IMR-90 (cell line): Measurements from ENCODE around the gene TDRD5. TPM values are rescaled to one million over a fixed set of nuclear protein-coding genes. Genes with fewer than 3 reads are reported as not detected.
"Not testable (repeated sequence)": the region's sequence is repeated elsewhere in the genome, so short reads cannot be mapped to it uniquely, and the experiment has no call there.

Experiments
- ATAC-seq: fragments of 200-7000 bp; cut with Tn5 transposase; 2 replicates; pipeline ENCODE4 v1.9.1; 2020; ENCODE audit warnings: low read depth, mild to moderate bottlenecking, moderate library complexity
- BruUV-seq: library from RNA; stranded (reverse); fragments of 400-500 nt; replicated peaks from 2 replicates; lab custom pipeline; 2021; lab: Mats Ljungman, UMichigan
- CTCF ChIA-PET: fragments of 300-600 bp; formaldehyde crosslinking; extraction: SDS; loops from one replicate; lab custom pipeline; 2021; ENCODE audit warnings: antibody characterized with exemption; lab: Yijun Ruan, JAX
- POLR2A ChIA-PET: fragments of 300-600 bp; sonication (Branson Sonifier 250); formaldehyde crosslinking; loops from one replicate; lab custom pipeline; 2022; ENCODE audit warnings: antibody characterized with exemption; ENCODE audit not compliant: unreplicated experiment; lab: Charles Lee
- DNase-seq: peaks from one replicate; pipeline ENCODE4 v3.0.0; 2013
- H2AFZ ChIP-seq: replicated peaks from 2 replicates; pipeline ENCODE3; 2013; ENCODE audit warnings: low read length, mild to moderate bottlenecking; ENCODE audit not compliant: poor library complexity
- H2AK5ac ChIP-seq: 2 replicates; pipeline ENCODE4 v1.6.1; 2013; ENCODE audit warnings: low read depth, low read length, inconsistent platforms
- H2AK9ac ChIP-seq: replicated peaks from 2 replicates; pipeline ENCODE3; 2013; ENCODE audit warnings: mild to moderate bottlenecking, low read depth, low read length, moderate library complexity; ENCODE audit not compliant: poor library complexity
- H2BK120ac ChIP-seq: 2 replicates; pipeline ENCODE4 v1.6.1; 2013; ENCODE audit warnings: low read depth, low read length, inconsistent platforms
- H2BK15ac ChIP-seq: 3 replicates; pipeline ENCODE4 v1.6.1; 2013; ENCODE audit warnings: low read depth, low read length, inconsistent platforms
- H2BK20ac ChIP-seq: 2 replicates; pipeline ENCODE4 v1.6.1; 2013; ENCODE audit warnings: low read depth, mild to moderate bottlenecking, inconsistent platforms, low read length, moderate library complexity
- H2BK5ac ChIP-seq: 2 replicates; pipeline ENCODE4 v1.6.1; 2013; ENCODE audit warnings: mild to moderate bottlenecking, low read depth, low read length, inconsistent platforms; ENCODE audit not compliant: poor library complexity, severe bottlenecking
- H3K14ac ChIP-seq: replicated peaks from 2 replicates; pipeline ENCODE4 v1.6.1; 2013; ENCODE audit warnings: low read depth, low read length, inconsistent platforms
- H3K18ac ChIP-seq: 2 replicates; pipeline ENCODE4 v1.6.1; 2013; ENCODE audit warnings: low read depth, low read length, control low read depth
- H3K23ac ChIP-seq: 2 replicates; pipeline ENCODE4 v1.6.1; 2013; ENCODE audit warnings: low read depth, low read length, inconsistent platforms
- H3K27ac ChIP-seq: 2 replicates; pipeline ENCODE4 v1.5.1; 2013; ENCODE audit warnings: mild to moderate bottlenecking, control low read depth, low read length; ENCODE audit not compliant: insufficient read depth
- H3K27me3 ChIP-seq: 2 replicates; pipeline ENCODE4 v1.6.1; 2013; ENCODE audit warnings: low read length; ENCODE audit not compliant: control insufficient read depth, insufficient read depth
- H3K36me3 ChIP-seq: 2 replicates; pipeline ENCODE4 v1.6.1; 2013; ENCODE audit warnings: low read length, mixed read lengths; ENCODE audit not compliant: control insufficient read depth, insufficient read depth
- H3K4ac ChIP-seq: 2 replicates; pipeline ENCODE4 v1.6.1; 2013; ENCODE audit warnings: low read depth, low read length, inconsistent platforms
- H3K4me1 ChIP-seq: 2 replicates; pipeline ENCODE4 v1.6.1; 2013; ENCODE audit warnings: low read length, mixed read lengths; ENCODE audit not compliant: control insufficient read depth, insufficient read depth
- H3K4me2 ChIP-seq: 2 replicates; pipeline ENCODE4 v1.6.1; 2013; ENCODE audit warnings: low read depth, mild to moderate bottlenecking, control low read depth, low read length, moderate library complexity
- H3K4me3 ChIP-seq: 2 replicates; pipeline ENCODE4 v1.5.1; 2013; ENCODE audit warnings: low read depth, mild to moderate bottlenecking, control low read depth, low read length, moderate library complexity; ENCODE audit not compliant: insufficient read depth
- H3K56ac ChIP-seq: 2 replicates; pipeline ENCODE4 v1.6.1; 2013; ENCODE audit warnings: low read length, inconsistent platforms; ENCODE audit not compliant: insufficient read depth; ENCODE audit errors: extremely low read depth
- H3K79me1 ChIP-seq, 2 experiments: 2 replicates each; pipeline ENCODE4 v1.6.1; 2013; ENCODE audit warnings: low read length in 2 of 2, inconsistent platforms in 1 of 2, low read depth in 1 of 2
- H3K9ac ChIP-seq: 2 replicates; pipeline ENCODE4 v1.6.1; 2013; ENCODE audit warnings: low read depth, low read length, control low read depth
- H3K9me1 ChIP-seq: 2 replicates; pipeline ENCODE4 v1.6.1; 2013; ENCODE audit warnings: low read length, inconsistent platforms; ENCODE audit not compliant: insufficient read depth
- H3K9me3 ChIP-seq: 2 replicates; pipeline ENCODE4 v1.6.1; 2013; ENCODE audit warnings: low read length; ENCODE audit not compliant: control insufficient read depth, insufficient read depth
- H4K20me1 ChIP-seq: 2 replicates; pipeline ENCODE4 v1.6.1; 2013; ENCODE audit warnings: low read length, inconsistent platforms; ENCODE audit not compliant: insufficient read depth
- H4K5ac ChIP-seq: 2 replicates; pipeline ENCODE4 v1.6.1; 2013; ENCODE audit warnings: mild to moderate bottlenecking, low read depth, low read length, control low read depth
- H4K8ac ChIP-seq, 2 experiments: 2 replicates each; pipeline ENCODE4 v1.6.1; 2013; ENCODE audit warnings: low read depth in 2 of 2, low read length in 2 of 2, control low read depth in 1 of 2, inconsistent platforms in 1 of 2
- H4K91ac ChIP-seq: 2 replicates; pipeline ENCODE4 v1.6.1; 2013; ENCODE audit warnings: low read depth, low read length, inconsistent platforms; ENCODE audit not compliant: insufficient read depth
- MAFK ChIP-seq: IDR thresholded peaks from 2 replicates; pipeline ENCODE4 v1.6.1; 2012; ENCODE audit warnings: low read depth, low read length, improper control_type of control experiment
- MXI1 ChIP-seq: IDR thresholded peaks from 2 replicates; pipeline ENCODE4 v1.6.1; 2012; ENCODE audit warnings: low read depth, mild to moderate bottlenecking, low read length, moderate library complexity, borderline replicate concordance
- WGBS, 2 experiments: methylation state at CpG; one replicate each; pipeline versions ENCODE4 v1.1.5 to v1.1.7; 2013; ENCODE audit warnings: missing lambda C conversion rate in 2 of 2; ENCODE audit not compliant: insufficient read length in 1 of 2; ENCODE audit errors: extremely low coverage in 2 of 2; 5-methylcytosine and 5-hydroxymethylcytosine counted together
- dilution Hi-C: fragments of 300-500 bp; cut with HindIII; formaldehyde crosslinking; loops from one replicate; pipeline ENCODE4 v1.14.3; 2018; ENCODE audit warnings: low sequenced_read_pairs; ENCODE audit not compliant: unreplicated experiment
- in situ Hi-C: fragments of 300-500 bp; cut with MboI; formaldehyde crosslinking; loops from 3 replicates; pipeline ENCODE4 v1.14.3; 2019; ENCODE audit warnings: low sequenced_read_pairs, inconsistent platforms, mixed read lengths
- intact Hi-C: fragments of 100-400 bp; cut with micrococcal nuclease; formaldehyde crosslinking; loops from 2 replicates; pipeline ENCODE4 v1.10.0; 2022
- polyA plus RNA-seq, 3 experiments: library from polyadenylated mRNA; depleted of rRNA; stranded (reverse); fragments of >200 nt; gene quantifications; 2 replicates each; pipeline ENCODE4 v1.2.3, GENCODE V29; 2012; ENCODE audit warnings: low replicate concordance in 1 of 3
- total RNA-seq: library from RNA; depleted of rRNA; stranded (reverse); fragments of >200 nt; gene quantifications from 2 replicates; pipeline ENCODE4 v1.2.3, GENCODE V29; 2012

The TDRD5 gene
- total and polyA plus RNA-seq, 2 of the 4 experiments (the other 2 are of a cell fraction) = not detected

DNA sequence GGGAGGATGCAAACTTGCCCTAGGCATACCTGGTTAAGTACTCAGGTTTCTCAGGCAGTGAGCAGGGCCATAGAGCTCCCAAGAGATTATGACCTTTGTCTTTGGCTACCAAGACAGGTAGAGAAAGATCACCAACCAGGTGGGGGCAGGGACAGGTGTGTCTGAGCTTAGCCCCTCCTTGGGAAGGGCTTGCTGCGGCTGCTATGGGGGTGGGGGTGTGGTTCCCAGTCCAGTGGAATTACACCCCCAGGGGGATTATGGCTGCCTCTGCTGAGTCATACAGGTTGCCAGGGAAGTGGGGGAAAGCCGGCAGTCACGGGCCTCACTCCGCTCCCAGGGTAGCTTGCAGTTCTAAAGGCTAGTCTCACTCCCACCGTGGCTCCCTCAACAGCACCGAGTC is 86.2 kb downstream of the TDRD5 start:
- dilution Hi-C loops (no loop called here), in situ Hi-C loops (no loop called here), intact Hi-C loops (no loop called here)
- Histone ChIP-seq H4K91ac (no peak overlapping the region), H4K5ac (no peak overlapping the region), H3K36me3 (no peaks in the 10 kb centered on the region), H3K9me1 (no peaks in the 10 kb centered on the region), H3K9me3 (no peaks in the 10 kb centered on the region), H3K27ac (no peak overlapping the region), H2AK9ac (no peak overlapping the region), H2BK20ac (no peak overlapping the region), H2AK5ac (no peak overlapping the region), H3K4ac (no peak overlapping the region), H3K56ac (no peak overlapping the region), H4K20me1 (no peaks in the 10 kb centered on the region), H3K4me1 (no peaks in the 10 kb centered on the region), H4K8ac (no peak overlapping the region), H3K27me3 (no peaks in the 10 kb centered on the region), H3K23ac (no peak overlapping the region), H3K18ac (no peak overlapping the region), H2BK15ac (no peak overlapping the region), H2BK120ac (no peak overlapping the region), H3K4me3 (no peak overlapping the region), H2AFZ (no peak overlapping the region), H3K4me2 (no peak overlapping the region), H3K14ac (no peak overlapping the region), H3K79me1 (no peaks in the 10 kb centered on the region), H3K9ac (no peak overlapping the region), H2BK5ac (no peak overlapping the region)
- no TSS peak for BruUV-seq
- no peak for ATAC-seq
- CTCF ChIA-PET = no interaction called here
- no CpG with 5 or more reads among the region's 6 CpGs for WGBS, 2 experiments
- no peak for TF ChIP-seq MAFK
- no peak for TF ChIP-seq MXI1
- no peak for DNase-seq
- POLR2A ChIA-PET = no interaction called here

DNA sequence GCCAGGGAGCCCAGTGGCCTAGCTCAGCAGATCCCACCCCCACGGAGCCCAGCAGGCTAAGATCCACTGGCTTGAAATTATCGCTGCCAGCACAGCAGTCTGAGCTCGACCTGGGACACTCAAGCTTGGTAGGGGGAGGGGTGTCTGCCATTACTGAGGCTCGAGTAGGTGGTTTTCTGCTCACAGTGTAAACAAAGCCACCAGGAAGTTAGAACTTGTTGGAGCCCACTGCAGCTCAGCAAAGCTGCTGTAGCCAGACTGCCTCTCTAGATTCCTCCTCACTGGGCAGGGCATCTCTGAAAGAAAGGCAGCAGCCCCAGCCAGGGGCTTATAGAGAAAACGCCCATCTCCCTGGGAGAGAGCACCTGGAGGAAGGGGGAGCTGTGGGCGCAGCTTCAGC is 102.9 kb downstream of the TDRD5 start:
- H2AK5ac ChIP-seq, H3K4me2 ChIP-seq, H3K4ac ChIP-seq, H2AK9ac ChIP-seq, H2AFZ ChIP-seq, H3K36me3 ChIP-seq, DNase-seq, H3K23ac ChIP-seq, H3K4me3 ChIP-seq, H3K9me3 ChIP-seq, H3K79me1 ChIP-seq, dilution Hi-C loops, in situ Hi-C loops, H3K4me1 ChIP-seq, ATAC-seq, H3K27me3 ChIP-seq, H4K20me1 ChIP-seq, H3K9me1 ChIP-seq, intact Hi-C loops, H2BK20ac ChIP-seq, POLR2A ChIA-PET, H2BK120ac ChIP-seq, H4K91ac ChIP-seq, H3K18ac ChIP-seq, H3K27ac ChIP-seq, H4K8ac ChIP-seq, BruUV-seq, H3K56ac ChIP-seq, H4K5ac ChIP-seq, H3K9ac ChIP-seq, H2BK15ac ChIP-seq, H2BK5ac ChIP-seq, H3K14ac ChIP-seq: not testable (repeated sequence)
- CTCF ChIA-PET = interaction anchor here (0.9 kb wide), 1 partner anchor 120 kb away, joined by 3 read pairs; no protein-coding TSS in a partner anchor
- WGBS, 2 experiments = no CpG with 5 or more reads among the region's 6 CpGs
